Measurements from ENCODE around the gene C1QTNF12.

C1QTNF12 gene

DNA sequence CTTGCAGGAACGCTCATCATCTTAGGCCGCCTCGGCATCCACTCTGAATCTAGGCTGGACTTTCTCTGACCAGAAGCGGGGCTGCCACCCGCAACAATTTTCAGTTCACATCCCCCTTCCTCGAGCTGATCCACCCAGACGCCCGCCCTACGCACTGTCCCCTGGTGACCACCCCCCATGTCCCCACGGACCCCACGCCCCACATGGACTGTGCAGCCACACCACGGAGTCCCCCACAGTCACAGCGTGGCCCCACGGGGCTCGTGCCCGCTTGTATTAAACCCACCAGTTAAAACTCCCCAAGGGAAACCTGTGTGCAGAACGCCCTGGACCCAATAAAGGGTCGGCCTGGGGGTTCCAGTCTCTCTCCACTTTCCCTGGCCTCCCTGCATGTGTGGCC is 13.0 kb upstream of the C1QTNF12 start:
- TF ChIP-seq, protein P1, sequence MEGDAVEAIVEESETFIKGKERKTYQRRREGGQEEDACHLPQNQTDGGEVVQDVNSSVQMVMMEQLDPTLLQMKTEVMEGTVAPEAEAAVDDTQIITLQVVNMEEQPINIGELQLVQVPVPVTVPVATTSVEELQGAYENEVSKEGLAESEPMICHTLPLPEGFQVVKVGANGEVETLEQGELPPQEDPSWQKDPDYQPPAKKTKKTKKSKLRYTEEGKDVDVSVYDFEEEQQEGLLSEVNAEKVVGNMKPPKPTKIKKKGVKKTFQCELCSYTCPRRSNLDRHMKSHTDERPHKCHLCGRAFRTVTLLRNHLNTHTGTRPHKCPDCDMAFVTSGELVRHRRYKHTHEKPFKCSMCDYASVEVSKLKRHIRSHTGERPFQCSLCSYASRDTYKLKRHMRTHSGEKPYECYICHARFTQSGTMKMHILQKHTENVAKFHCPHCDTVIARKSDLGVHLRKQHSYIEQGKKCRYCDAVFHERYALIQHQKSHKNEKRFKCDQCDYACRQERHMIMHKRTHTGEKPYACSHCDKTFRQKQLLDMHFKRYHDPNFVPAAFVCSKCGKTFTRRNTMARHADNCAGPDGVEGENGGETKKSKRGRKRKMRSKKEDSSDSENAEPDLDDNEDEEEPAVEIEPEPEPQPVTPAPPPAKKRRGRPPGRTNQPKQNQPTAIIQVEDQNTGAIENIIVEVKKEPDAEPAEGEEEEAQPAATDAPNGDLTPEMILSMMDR (IDR thresholded peaks at IDR 0.05; ENCODE audit: low read length, missing control alignments) = no peak
- DNase-seq (ENCODE audit: low read depth) = no peak
- H3K4me3 ChIP-seq (replicated peaks; ENCODE audit: low read depth, low read length) = no peak overlapping the region

DNA sequence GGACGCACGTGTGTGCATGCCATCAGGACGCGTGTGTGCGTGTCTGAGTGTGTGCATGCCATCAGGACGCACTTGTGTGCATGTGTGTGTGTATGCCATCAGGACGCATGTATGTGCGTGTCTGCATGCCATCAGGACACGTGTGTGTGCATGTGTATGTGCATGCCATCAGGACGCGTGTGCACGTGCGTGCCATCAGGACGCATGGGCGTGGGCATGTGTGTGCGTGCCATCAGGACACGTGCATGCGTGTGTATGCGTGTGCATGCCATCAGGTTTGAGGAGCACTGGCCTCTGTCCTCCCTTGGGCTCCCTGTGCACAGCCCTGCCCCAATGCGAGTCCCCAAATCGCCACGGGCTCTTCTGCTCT is 12.6 kb upstream of the C1QTNF12 start:
- TF ChIP-seq, protein P1 (IDR thresholded peaks at IDR 0.05; ENCODE audit: low read length, missing control alignments) = no peak
- no peak for DNase-seq (ENCODE audit: low read depth)
- no peak overlapping the region for H3K4me3 ChIP-seq (replicated peaks; ENCODE audit: low read depth, low read length)

DNA sequence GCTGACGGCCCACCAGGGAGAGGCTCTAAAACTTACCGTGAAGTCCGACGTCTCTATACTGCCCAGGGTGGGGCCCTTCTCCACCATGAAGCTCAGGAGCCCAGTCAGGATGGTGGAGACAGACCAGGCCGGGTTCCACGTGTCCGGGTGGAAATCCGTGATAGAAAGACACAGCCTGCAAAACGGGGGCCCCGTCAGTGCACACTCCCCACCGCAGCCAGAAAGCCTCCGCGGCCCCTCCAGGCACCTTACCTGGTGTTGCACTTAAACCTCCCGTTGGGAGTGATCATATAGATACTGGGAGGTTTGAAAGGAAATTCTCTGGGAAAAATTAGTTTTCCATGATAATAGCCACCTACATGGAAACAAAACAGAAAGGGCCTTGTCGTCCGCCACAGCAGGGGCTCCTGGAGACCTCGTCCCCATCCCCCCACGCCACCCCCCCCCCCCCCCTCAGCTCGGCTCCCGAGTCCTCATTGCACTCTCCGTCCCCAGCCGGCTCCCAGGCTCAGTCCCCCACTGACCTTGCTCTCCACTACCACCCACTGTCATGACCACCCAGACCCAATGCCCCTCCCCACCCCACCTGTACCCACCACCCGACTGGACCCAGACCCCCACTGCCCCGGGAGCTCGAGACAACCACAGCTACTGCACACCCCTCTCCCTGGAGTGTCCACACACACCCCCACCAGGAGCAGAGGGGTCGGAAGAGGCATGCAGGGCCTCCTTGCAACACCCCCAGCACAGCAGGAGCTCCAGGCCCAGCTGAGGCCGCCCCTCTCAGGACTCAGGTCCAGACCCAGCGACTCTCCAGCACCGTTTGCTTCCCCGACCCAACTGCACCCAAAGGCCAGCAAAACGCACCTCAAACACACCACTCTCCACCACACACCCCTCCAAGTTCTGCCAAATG is 10.7 kb upstream of the C1QTNF12 start:
- H3K4me3 ChIP-seq (replicated peaks; ENCODE audit: low read depth, low read length) = no peak overlapping the region
- DNase-seq (ENCODE audit: low read depth) = no peak
- TF ChIP-seq, protein P1 (IDR thresholded peaks at IDR 0.05; ENCODE audit: low read length, missing control alignments) = no peak

DNA sequence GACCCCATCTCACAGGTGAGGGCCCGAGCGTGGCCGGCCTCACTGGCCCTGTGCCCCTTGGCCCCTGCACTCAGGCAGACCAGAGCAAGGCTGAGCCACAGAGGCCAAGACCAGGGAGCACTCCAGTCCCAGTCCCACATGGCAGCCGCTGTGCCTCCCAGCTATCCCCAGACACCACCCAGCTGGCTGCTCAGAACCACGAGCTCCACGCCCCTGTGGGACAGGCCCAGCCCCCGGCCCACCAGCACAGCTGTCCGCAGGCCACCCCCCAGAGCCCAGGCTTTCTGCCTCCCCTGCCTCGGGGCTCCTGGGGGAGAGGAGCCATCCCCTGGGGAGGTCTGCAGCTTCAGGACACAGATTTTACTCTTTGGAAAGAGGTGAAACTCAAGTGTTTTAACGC is 9.1 kb upstream of the C1QTNF12 start:
- TF ChIP-seq, protein P1 (IDR thresholded peaks at IDR 0.05; ENCODE audit: low read length, missing control alignments) = no peak
- H3K4me3 ChIP-seq (replicated peaks; ENCODE audit: low read depth, low read length) = no peak overlapping the region
- no peak for DNase-seq (ENCODE audit: low read depth)

DNA sequence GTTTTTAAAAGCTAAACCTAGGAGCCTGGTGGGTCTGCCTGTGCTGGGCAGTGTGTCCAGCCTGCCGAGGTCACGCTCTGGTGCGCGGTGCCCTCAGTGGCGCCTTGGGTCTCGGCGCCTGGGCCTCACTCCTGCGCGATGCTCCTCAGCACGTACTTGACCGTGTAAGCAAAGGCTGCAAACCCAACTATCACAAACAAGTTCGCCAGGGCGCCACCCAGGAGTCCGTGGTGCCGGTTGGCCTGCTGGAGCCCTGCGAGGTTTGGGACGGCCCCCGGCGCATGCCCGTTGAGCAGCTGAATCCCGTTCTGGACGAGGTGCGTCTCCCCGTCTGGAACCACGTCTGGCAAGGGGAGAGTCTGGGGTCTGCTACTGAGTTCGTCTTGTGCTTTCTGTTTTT is 8.6 kb upstream of the C1QTNF12 start:
- DNase-seq (ENCODE audit: low read depth) = no peak
- TF ChIP-seq, protein P1 (IDR thresholded peaks at IDR 0.05; ENCODE audit: low read length, missing control alignments) = no peak
- H3K4me3 ChIP-seq (replicated peaks; ENCODE audit: low read depth, low read length) = no peak overlapping the region

DNA sequence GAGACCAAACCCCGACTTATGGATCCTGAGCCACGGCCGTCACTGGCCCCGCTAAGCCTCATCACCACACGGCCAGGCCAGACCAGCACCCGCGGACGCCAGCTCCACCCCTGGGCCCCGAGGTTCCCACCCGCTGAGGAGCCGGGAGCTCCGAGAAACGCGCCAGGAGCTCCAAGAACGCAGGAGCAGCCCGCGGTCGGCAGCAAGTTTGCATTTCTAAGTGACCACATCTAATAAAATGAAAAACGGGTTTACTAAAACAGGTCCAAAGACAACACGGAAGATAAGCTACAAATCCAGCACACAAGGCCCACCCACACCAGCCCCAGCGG is 8.1 kb upstream of the C1QTNF12 start:
- no peak for DNase-seq (ENCODE audit: low read depth)
- TF ChIP-seq, protein P1 (IDR thresholded peaks at IDR 0.05; ENCODE audit: low read length, missing control alignments) = no peak
- no peak overlapping the region for H3K4me3 ChIP-seq (replicated peaks; ENCODE audit: low read depth, low read length)

Measured in fibroblast of pulmonary artery (primary cell).